Smooth muscle cell (in vitro differentiated cells): ENCODE data around the gene GYS1. TPM values are rescaled to one million over a fixed set of nuclear protein-coding genes. Genes with fewer than 3 reads are reported as not detected.

Experiments
- DNase-seq: peaks from one replicate; lab custom pipeline; 2025; ENCODE audit not compliant: unreplicated experiment; lab: John Stamatoyannopoulos, UW
- H2AFZ ChIP-seq: fragments of 200-600 bp; sonication (generic); 2 replicates; pipeline ENCODE4 v1.6.0; 2016; ENCODE audit warnings: antibody characterized with exemption, low read depth, mild to moderate bottlenecking
- H3F3A ChIP-seq: fragments of 200-600 bp; sonication (generic); 2 replicates; pipeline ENCODE4 v1.6.0; 2017; ENCODE audit warnings: antibody characterized with exemption, low read depth
- H3K27ac ChIP-seq: fragments of 200-600 bp; sonication (generic); 2 replicates; pipeline ENCODE4 v1.5.1; 2016; ENCODE audit warnings: low read depth, mild to moderate bottlenecking
- H3K27me3 ChIP-seq: fragments of 200-600 bp; sonication (generic); 2 replicates; pipeline ENCODE4 v1.6.1; 2016; ENCODE audit warnings: low read depth, mild to moderate bottlenecking
- H3K36me3 ChIP-seq: fragments of 200-600 bp; sonication (generic); 2 replicates; pipeline ENCODE4 v1.5.1; 2016; ENCODE audit warnings: low read depth
- H3K4me1 ChIP-seq: fragments of 200-600 bp; sonication (generic); 2 replicates; pipeline ENCODE4 v1.5.1; 2016; ENCODE audit warnings: low read depth
- H3K4me2 ChIP-seq: fragments of 200-600 bp; sonication (generic); 2 replicates; pipeline ENCODE4 v1.6.0; 2016; ENCODE audit warnings: mild to moderate bottlenecking
- H3K4me3 ChIP-seq: fragments of 200-600 bp; sonication (generic); 2 replicates; pipeline ENCODE4 v1.5.1; 2016; ENCODE audit warnings: mild to moderate bottlenecking
- H3K79me2 ChIP-seq: fragments of 200-600 bp; sonication (generic); 2 replicates; pipeline ENCODE4 v1.6.0; 2016; ENCODE audit warnings: low read depth, mild to moderate bottlenecking
- H3K9ac ChIP-seq: fragments of 200-600 bp; sonication (generic); 2 replicates; pipeline ENCODE4 v1.6.0; 2016; ENCODE audit warnings: low read depth
- H3K9me3 ChIP-seq: fragments of 200-600 bp; sonication (generic); replicated peaks from 2 replicates; pipeline ENCODE4 v1.5.1; 2016; ENCODE audit warnings: low read depth
- H4K20me1 ChIP-seq: fragments of 200-600 bp; sonication (generic); 2 replicates; pipeline ENCODE4 v1.6.0; 2016; ENCODE audit warnings: low read depth
- CTCF ChIP-seq: fragments of 200-600 bp; sonication (generic); IDR thresholded peaks from 2 replicates; pipeline ENCODE4 v1.5.1; 2017; ENCODE audit warnings: borderline replicate concordance, mild to moderate bottlenecking, antibody characterized with exemption; ENCODE audit not compliant: insufficient read depth, poor library complexity, severe bottlenecking
- WGBS: methylation state at CpG from one replicate; pipeline ENCODE4 v1.1.7; 2016; ENCODE audit warnings: low lambda C conversion rate; 5-methylcytosine and 5-hydroxymethylcytosine counted together
- polyA plus RNA-seq: library from polyadenylated mRNA; unstranded; fragments of >200 nt; fragmentation: Nextera tagmentation; extraction: Ambion mirVana; gene quantifications from 2 replicates; pipeline ENCODE4 v1.2.1, GENCODE V29; 2016
- total RNA-seq: library from RNA; depleted of rRNA; stranded (reverse); fragments of >200 nt; gene quantifications from 2 replicates; pipeline ENCODE4 v1.2.3, GENCODE V29; 2014

Gene GYS1
- total and polyA plus RNA-seq, 2 experiments from 2014 or later: 58.1 to 82.6 TPM

- H3K27ac ChIP-seq: no peak overlapping the region
- no peak overlapping the region for H3K9ac ChIP-seq
- H3K27me3 ChIP-seq: no peaks in the 10 kb centered on the region
- TF ChIP-seq CTCF: no peak
- H3K4me2 ChIP-seq: no peak overlapping the region
- H3K9me3 ChIP-seq: no peaks in the 10 kb centered on the region
- WGBS: 91% methylated on average over 4 of the region's 4 CpGs
- no peak overlapping the region for H3K4me3 ChIP-seq
- H2AFZ ChIP-seq: no peak overlapping the region
- H3K4me1 ChIP-seq: peaks cover 7% of the 10 kb centered on the region
- no peaks in the 10 kb centered on the region for H3K36me3 ChIP-seq
- H3K79me2 ChIP-seq: peaks cover 27% of the 10 kb centered on the region
- H4K20me1 ChIP-seq: no peaks in the 10 kb centered on the region
- H3F3A ChIP-seq: peaks cover 3% of the 10 kb centered on the region
- no peak for DNase-seq
These were observed 40.0 kb downstream of the GYS1 start for GRCh38 chr19:48953141-48953540.

GRCh38 chr19:48950830-48951519 is 42.1 kb downstream of the GYS1 start:
- H3K9ac ChIP-seq: no peak overlapping the region
- peaks cover 13% of the 10 kb centered on the region for H3K79me2 ChIP-seq
- peaks cover 7% of the 10 kb centered on the region for H3K4me1 ChIP-seq
- WGBS: 78% methylated on average over 9 of the region's 9 CpGs
- TF ChIP-seq CTCF: no peak
- no peaks in the 10 kb centered on the region for H3K36me3 ChIP-seq
- no peaks in the 10 kb centered on the region for H3F3A ChIP-seq
- no peak overlapping the region for H3K4me3 ChIP-seq
- no peak overlapping the region for H3K4me2 ChIP-seq
- H3K9me3 ChIP-seq: no peaks in the 10 kb centered on the region
- no peak for DNase-seq
- H4K20me1 ChIP-seq: no peaks in the 10 kb centered on the region
- no peak overlapping the region for H3K27ac ChIP-seq
- no peak overlapping the region for H2AFZ ChIP-seq
- H3K27me3 ChIP-seq: no peaks in the 10 kb centered on the region

DNA sequence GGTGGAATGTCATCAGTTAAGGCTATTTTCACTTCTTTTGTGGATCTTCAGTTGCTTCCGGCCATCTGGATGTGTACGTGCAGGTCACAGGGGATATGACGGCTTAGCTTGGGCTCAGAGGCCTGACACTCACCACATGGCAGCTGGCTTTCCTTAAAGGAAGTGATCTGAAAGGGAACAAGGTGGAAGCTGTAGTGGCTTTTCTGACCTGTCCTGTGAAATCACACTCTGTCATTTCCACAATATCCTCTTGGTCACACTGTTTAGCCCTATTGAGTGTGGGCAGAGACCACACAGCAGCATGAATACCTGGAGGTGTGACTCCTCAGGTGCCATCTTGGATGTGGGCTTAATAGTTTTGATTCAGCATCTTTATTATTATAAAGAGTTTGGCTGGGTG is 43.0 kb downstream of the GYS1 start:
- Histone ChIP-seq H3K4me3 (no peak overlapping the region), H3K9ac (no peak overlapping the region), H3K79me2 (peaks cover 5% of the 10 kb centered on the region), H3K4me1 (no peaks in the 10 kb centered on the region), H3K4me2 (no peak overlapping the region), H3K27ac (no peak overlapping the region), H3K9me3 (no peaks in the 10 kb centered on the region), H2AFZ (no peak overlapping the region), H3K36me3 (no peaks in the 10 kb centered on the region), H3K27me3 (no peaks in the 10 kb centered on the region), H3F3A (no peaks in the 10 kb centered on the region), H4K20me1 (no peaks in the 10 kb centered on the region)
- DNase-seq: no peak
- WGBS: 89% methylated on average over 3 of the region's 3 CpGs
- TF ChIP-seq CTCF: no peak

- H3K27me3 ChIP-seq: no peaks in the 10 kb centered on the region
- no peak overlapping the region for H3K4me3 ChIP-seq
- no peaks in the 10 kb centered on the region for H3K79me2 ChIP-seq
- no peaks in the 10 kb centered on the region for H3K4me1 ChIP-seq
- no peak overlapping the region for H3K9ac ChIP-seq
- no peaks in the 10 kb centered on the region for H3F3A ChIP-seq
- H2AFZ ChIP-seq: no peak overlapping the region
- no peak for DNase-seq
- no peaks in the 10 kb centered on the region for H3K9me3 ChIP-seq
- 92% methylated on average over 3 of the region's 3 CpGs for WGBS
- H3K27ac ChIP-seq: no peak overlapping the region
- H4K20me1 ChIP-seq: no peaks in the 10 kb centered on the region
- H3K36me3 ChIP-seq: no peaks in the 10 kb centered on the region
- H3K4me2 ChIP-seq: no peak overlapping the region
- no peak for TF ChIP-seq CTCF
These were observed 45.9 kb downstream of the GYS1 start for GRCh38 chr19:48947258-48947542.
